Measurements from ENCODE around the gene PAK5.
"Not testable (repeated sequence)": the region's sequence is repeated elsewhere in the genome, so short reads cannot be mapped to it uniquely, and the experiment has no call there.

The PAK5 gene

GRCh38 chr20:9677100-9677623, 161.7 kb downstream of the PAK5 start:
- DNase-seq: no peak

GRCh38 chr20:9672981-9673380, 165.9 kb downstream of the PAK5 start:
- no peak for DNase-seq

- DNase-seq: no peak
Observed at GRCh38 chr20:9672027-9672426, 166.8 kb downstream of the PAK5 start.

- no peak for DNase-seq
Observed at GRCh38 chr20:9668381-9668780, 170.5 kb downstream of the PAK5 start.

GRCh38 chr20:9663423-9663822, 175.5 kb downstream of the PAK5 start:
- DNase-seq: no peak

- peak in 2 of 4 experiments; percentile 38 to 41 for DNase-seq
Observed at GRCh38 chr20:9660236-9660868, 178.5 kb downstream of the PAK5 start.

- no peak for DNase-seq
Observed at GRCh38 chr20:9647741-9648140, 191.1 kb downstream of the PAK5 start.

- no peak for DNase-seq
Observed at GRCh38 chr20:9646375-9646774, 192.5 kb downstream of the PAK5 start.

- no peak for DNase-seq
Observed at GRCh38 chr20:9642882-9643281, 196.0 kb downstream of the PAK5 start.

GRCh38 chr20:9641499-9642000, 197.3 kb downstream of the PAK5 start:
- DNase-seq: not testable (repeated sequence)

GRCh38 chr20:9637889-9638288, 201.0 kb downstream of the PAK5 start:
- DNase-seq: no peak

- no peak for DNase-seq
Observed at GRCh38 chr20:9635750-9636149, 203.1 kb downstream of the PAK5 start.

GRCh38 chr20:9634327-9634726, 204.5 kb downstream of the PAK5 start:
- DNase-seq: no peak

GRCh38 chr20:9632991-9633390, 205.9 kb downstream of the PAK5 start:
- peak in 3 of 4 experiments; percentile 7 to 75 (median 40) for DNase-seq

- DNase-seq: no peak
Observed at GRCh38 chr20:9632265-9632664, 206.6 kb downstream of the PAK5 start.

- DNase-seq: no peak
Observed at GRCh38 chr20:9630554-9630953, 208.3 kb downstream of the PAK5 start.

- peak in 2 of 4 experiments; percentile 27 to 35 for DNase-seq
Observed at GRCh38 chr20:9629831-9630230, 209.0 kb downstream of the PAK5 start.

- DNase-seq: no peak
Observed at GRCh38 chr20:9628589-9628988, 210.3 kb downstream of the PAK5 start.

- no peak for DNase-seq
Observed at GRCh38 chr20:9628141-9628540, 210.7 kb downstream of the PAK5 start.

- no peak for DNase-seq
Observed at GRCh38 chr20:9627219-9627618, 211.7 kb downstream of the PAK5 start.

GRCh38 chr20:9626357-9626756, 212.5 kb downstream of the PAK5 start:
- DNase-seq: no peak

GRCh38 chr20:9617940-9618339, 220.9 kb downstream of the PAK5 start:
- peak; percentile 21 to 42 (median 29) for DNase-seq

- peak; percentile 76 to 89 (median 78) for DNase-seq
Observed at GRCh38 chr20:9616833-9617461, 221.9 kb downstream of the PAK5 start.

- no peak for DNase-seq
Observed at GRCh38 chr20:9616455-9616805, 222.4 kb downstream of the PAK5 start.

Data from suppressor macrophage (primary cell).